Sigmoid colon (tissue), 7 donors: ENCODE results near the gene GGA3. TPM values are rescaled to one million over a fixed set of nuclear protein-coding genes. Genes with fewer than 3 reads are reported as not detected.

Source experiments
- DNase-seq: peaks from one replicate; pipeline ENCODE4 v3.0.0-alpha.2; 2019
- H3K27ac ChIP-seq, 4 donors: fragments of 200-600 bp; sonication (generic); one replicate each; pipeline ENCODE4 v1.5.1; 2016 to 2019; ENCODE audit warnings: mild to moderate bottlenecking in 1 of 4
- H3K27me3 ChIP-seq, 3 donors: fragments of 200-600 bp; sonication (generic); one replicate each; pipeline ENCODE4 v1.5.1; 2019; ENCODE audit warnings: mild to moderate bottlenecking in 1 of 3
- H3K36me3 ChIP-seq, 4 donors: fragments of 200-600 bp; sonication (generic); one replicate each; pipeline ENCODE4 v1.5.1; 2016 to 2019
- H3K4me1 ChIP-seq, 4 donors: fragments of 200-600 bp; sonication (generic); one replicate each; pipeline ENCODE4 v1.5.1; 2017 to 2019
- H3K4me3 ChIP-seq, 4 donors: fragments of 200-600 bp; sonication (generic); one replicate each; pipeline ENCODE4 v1.5.1; 2017 to 2019; ENCODE audit warnings: mild to moderate bottlenecking in 2 of 4, moderate library complexity in 1 of 4
- H3K9me3 ChIP-seq, 4 donors: fragments of 200-600 bp in 3 of 4; sonication (generic) in 3 of 4; one replicate each; pipeline versions ENCODE4 v1.5.1 to v1.6.1; 2013 to 2019
- EP300 ChIP-seq, 4 donors: sonication (generic); formaldehyde crosslinking; IDR thresholded peaks; one replicate each; pipeline ENCODE4 v1.6.1; 2017; ENCODE audit warnings: antibody characterized with exemption in 4 of 4
- POLR2A ChIP-seq, 2 donors: fragments of 450-650 bp; IDR thresholded peaks; one replicate each; pipeline ENCODE4 v1.6.1; 2016; ENCODE audit warnings: antibody characterized with exemption in 2 of 2, mild to moderate bottlenecking in 2 of 2, moderate library complexity in 2 of 2
- POLR2AphosphoS5 ChIP-seq, 4 donors: sonication (generic); formaldehyde crosslinking; IDR thresholded peaks; one replicate each; pipeline ENCODE4 v1.6.1; 2017; ENCODE audit warnings: antibody characterized with exemption in 4 of 4
- WGBS, 2 donors: extraction: QIAGEN DNeasy Blood & Tissue Kit; methylation state at CpG; one replicate each; pipeline ENCODE4 v1.1.7; 2013; 5-methylcytosine and 5-hydroxymethylcytosine counted together
- intact Hi-C: fragments of 100-400 bp; cut with DNase I; formaldehyde crosslinking; loops from one replicate; pipeline ENCODE4 v1.15.1; 2023
- polyA plus RNA-seq, 3 donors: library from polyadenylated mRNA; stranded (reverse); fragments of 200-250 nt; gene quantifications; one replicate each; pipeline ENCODE4 v1.2.3, GENCODE V29; 2013
- total RNA-seq, 4 donors: library from RNA; depleted of rRNA; stranded (reverse); fragments of >200 nt; gene quantifications; one replicate each; pipeline ENCODE4 v1.1.0, GENCODE V29; 2016
- TF ChIP-seq, protein P1 (sequence below), 4 experiments: fragments of 450-650 bp in 3 of 4; fragments of 200-600 bp in 1 of 4; IDR thresholded peaks; one replicate each; pipeline ENCODE4 v1.5.1; 2016 to 2019; ENCODE audit warnings: antibody characterized with exemption in 4 of 4, mild to moderate bottlenecking in 3 of 4, moderate library complexity in 2 of 4
- donor health status: healthy with polysubstance abuse.
- donor health status: Bipolar disorder and iron deficiency.
- donor health status: healthy.

GGA3 gene
- total and polyA plus RNA-seq, 7 donors = 10.2 to 35.8 (median 17.4) TPM

DNA sequence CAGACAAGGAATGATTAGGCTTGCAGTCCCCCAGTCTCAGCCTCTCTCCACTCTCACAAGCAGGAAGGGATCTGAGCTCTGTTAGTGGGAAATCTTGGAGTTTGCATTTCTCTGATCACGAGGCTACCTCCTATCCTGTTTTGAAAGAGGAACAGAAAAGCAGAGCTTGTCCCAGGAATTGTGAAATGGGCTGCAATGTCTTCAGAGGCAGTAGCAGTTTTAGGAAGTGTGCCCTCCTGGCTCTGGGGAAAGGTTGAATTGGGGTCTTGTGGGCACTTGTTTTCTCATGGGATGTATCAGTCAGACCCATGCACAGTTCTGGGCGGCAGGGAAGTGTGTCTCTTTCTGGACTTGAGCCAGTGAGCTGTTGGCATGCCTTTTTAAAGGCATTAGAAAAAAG is 33.1 kb downstream of the GGA3 start:
- Histone ChIP-seq H3K9me3 (no peaks in the 10 kb centered on the region), H3K36me3 (peaks cover 40 to 98% (median 54%) of the 10 kb centered on the region in 4 donors), H3K27me3 (no peaks in the 10 kb centered on the region), H3K4me1 (no peaks in the 10 kb centered on the region), H3K27ac (peak overlapping the region in 3 of 4 donors; percentile 1 to 34 (median 8)), H3K4me3 (no peak overlapping the region)
- DNase-seq = no peak
- TF ChIP-seq POLR2AphosphoS5 (IDR thresholded peaks at IDR 0.05) (peak in 2 of 4 donors; percentile 19 to 29), EP300 (IDR thresholded peaks at IDR 0.05) (no peak)
- intact Hi-C loops = no loop called here
- 60 to 75% methylated on average over 2 of the region's 2 CpGs for WGBS, 2 donors

DNA sequence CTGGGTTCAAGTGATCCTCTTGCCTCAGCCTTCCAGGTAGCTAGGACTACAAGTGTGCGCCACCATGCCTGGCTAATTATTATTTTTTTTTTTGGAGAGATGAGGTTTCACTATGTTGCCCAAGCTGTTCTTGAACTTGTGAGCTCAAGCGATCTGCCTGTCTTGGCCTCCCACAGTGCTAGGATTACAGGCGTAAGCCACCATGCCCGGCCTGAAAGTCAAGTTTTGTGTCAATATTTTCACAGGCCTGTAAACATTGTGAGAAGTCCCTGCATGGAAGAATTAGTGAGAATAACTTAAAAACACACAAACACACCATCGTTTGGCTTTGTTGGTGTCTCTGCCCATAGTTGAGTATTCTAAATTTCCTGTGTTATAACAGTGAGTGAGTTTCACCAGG is 33.7 kb downstream of the GGA3 start:
- H3K4me1 ChIP-seq = no peaks in the 10 kb centered on the region
- intact Hi-C loops = no loop called here
- whole genome bisulfite sequencing, 2 donors = 69 to 85% methylated on average over 5 of the region's 5 CpGs
- TF ChIP-seq POLR2A (IDR thresholded peaks at IDR 0.05) = no peak
- TF ChIP-seq, protein P1, sequence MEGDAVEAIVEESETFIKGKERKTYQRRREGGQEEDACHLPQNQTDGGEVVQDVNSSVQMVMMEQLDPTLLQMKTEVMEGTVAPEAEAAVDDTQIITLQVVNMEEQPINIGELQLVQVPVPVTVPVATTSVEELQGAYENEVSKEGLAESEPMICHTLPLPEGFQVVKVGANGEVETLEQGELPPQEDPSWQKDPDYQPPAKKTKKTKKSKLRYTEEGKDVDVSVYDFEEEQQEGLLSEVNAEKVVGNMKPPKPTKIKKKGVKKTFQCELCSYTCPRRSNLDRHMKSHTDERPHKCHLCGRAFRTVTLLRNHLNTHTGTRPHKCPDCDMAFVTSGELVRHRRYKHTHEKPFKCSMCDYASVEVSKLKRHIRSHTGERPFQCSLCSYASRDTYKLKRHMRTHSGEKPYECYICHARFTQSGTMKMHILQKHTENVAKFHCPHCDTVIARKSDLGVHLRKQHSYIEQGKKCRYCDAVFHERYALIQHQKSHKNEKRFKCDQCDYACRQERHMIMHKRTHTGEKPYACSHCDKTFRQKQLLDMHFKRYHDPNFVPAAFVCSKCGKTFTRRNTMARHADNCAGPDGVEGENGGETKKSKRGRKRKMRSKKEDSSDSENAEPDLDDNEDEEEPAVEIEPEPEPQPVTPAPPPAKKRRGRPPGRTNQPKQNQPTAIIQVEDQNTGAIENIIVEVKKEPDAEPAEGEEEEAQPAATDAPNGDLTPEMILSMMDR (IDR thresholded peaks at IDR 0.05) = no peak
- TF ChIP-seq EP300 (IDR thresholded peaks at IDR 0.05) = no peak
- TF ChIP-seq POLR2AphosphoS5 (IDR thresholded peaks at IDR 0.05) = no peak
- H3K27ac ChIP-seq = peak overlapping the region in 1 of 4 donors; percentile 34
- H3K9me3 ChIP-seq = no peaks in the 10 kb centered on the region
- DNase-seq = no peak
- no peak overlapping the region for H3K4me3 ChIP-seq
- no peaks in the 10 kb centered on the region for H3K27me3 ChIP-seq
- H3K36me3 ChIP-seq = peaks cover 38 to 96% (median 52%) of the 10 kb centered on the region in 4 donors

DNA sequence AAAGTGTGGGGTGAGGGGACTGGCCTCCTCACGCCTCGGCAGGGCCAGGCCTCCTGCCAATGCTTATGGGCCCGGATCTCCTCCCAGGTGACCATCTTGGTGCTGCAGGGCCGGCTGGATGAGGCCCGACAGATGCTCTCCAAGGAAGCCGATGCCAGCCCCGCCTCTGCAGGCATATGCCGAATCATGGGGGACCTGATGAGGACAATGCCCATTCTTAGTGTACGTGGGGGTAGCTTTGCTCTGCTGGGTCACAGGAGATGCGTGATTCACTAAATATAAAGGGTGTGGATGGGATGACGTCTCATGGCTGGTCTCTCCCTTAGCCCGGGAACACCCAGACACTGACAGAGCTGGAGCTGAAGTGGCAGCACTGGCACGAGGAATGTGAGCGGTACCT is 36.4 kb downstream of the GGA3 start:
- Histone ChIP-seq H3K4me1 (no peaks in the 10 kb centered on the region), H3K9me3 (no peaks in the 10 kb centered on the region), H3K27ac (no peak overlapping the region), H3K27me3 (no peaks in the 10 kb centered on the region), H3K4me3 (no peak overlapping the region), H3K36me3 (peaks cover 21 to 95% (median 32%) of the 10 kb centered on the region in 4 donors)
- DNase-seq = no peak
- 87% methylated on average over 14 of the region's 14 CpGs for WGBS, 2 donors
- intact Hi-C loops = no loop called here
- TF ChIP-seq EP300 (IDR thresholded peaks at IDR 0.05) (no peak), POLR2AphosphoS5 (IDR thresholded peaks at IDR 0.05) (no peak), POLR2A (IDR thresholded peaks at IDR 0.05) (no peak)
- TF ChIP-seq, protein P1 (IDR thresholded peaks at IDR 0.05) = no peak

DNA sequence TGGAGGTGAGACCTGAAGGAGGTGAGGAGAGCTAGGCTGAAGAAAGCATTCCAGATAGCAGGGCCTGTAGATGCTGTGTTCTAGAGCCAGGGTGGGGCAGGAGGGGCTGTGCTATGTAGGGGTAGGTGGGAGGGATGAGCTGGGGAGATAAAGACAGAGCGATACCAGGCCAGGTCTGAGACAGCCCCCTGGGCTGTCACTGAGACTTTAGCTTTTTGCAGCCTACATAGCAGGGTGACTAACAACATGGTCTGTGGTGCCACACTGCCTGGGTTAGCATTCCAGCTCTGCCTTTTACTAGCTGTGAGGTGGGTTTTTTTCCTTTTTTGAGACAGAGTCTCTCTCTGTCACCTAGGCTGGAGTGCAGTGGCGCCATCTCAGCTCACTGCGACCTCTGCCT is 41.6 kb downstream of the GGA3 start:
- H3K27ac ChIP-seq = no peak overlapping the region
- no peak for TF ChIP-seq POLR2AphosphoS5 (IDR thresholded peaks at IDR 0.05)
- TF ChIP-seq POLR2A (IDR thresholded peaks at IDR 0.05) = no peak
- H3K4me1 ChIP-seq = no peaks in the 10 kb centered on the region
- no peak overlapping the region for H3K4me3 ChIP-seq
- intact Hi-C loops = no loop called here
- 97 to 98% methylated on average over 3 of the region's 3 CpGs for WGBS, 2 donors
- H3K36me3 ChIP-seq = peaks cover 0 to 96% (median 41%) of the 10 kb centered on the region in 4 donors
- no peaks in the 10 kb centered on the region for H3K27me3 ChIP-seq
- no peak for DNase-seq
- no peaks in the 10 kb centered on the region for H3K9me3 ChIP-seq

DNA sequence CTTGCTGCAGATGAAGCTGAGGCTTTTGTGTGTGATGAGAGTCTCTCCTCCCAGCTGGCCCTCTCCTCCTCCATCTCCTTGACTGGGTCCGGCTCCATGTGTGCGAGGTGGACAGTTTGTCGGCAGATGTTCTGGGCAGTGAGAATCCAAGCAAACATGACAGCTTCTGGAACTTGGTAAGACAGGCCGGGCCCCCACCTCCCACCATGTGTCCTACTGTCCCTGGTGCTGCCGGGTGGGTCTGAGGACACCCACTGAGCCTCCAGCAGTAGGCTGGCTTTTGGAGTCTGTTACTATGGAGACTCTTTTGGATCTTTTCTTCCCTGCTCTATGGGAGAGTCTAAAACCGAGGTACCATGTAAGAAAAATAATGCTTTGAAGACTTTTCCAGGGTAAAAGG is 43.3 kb downstream of the GGA3 start:
- Histone ChIP-seq H3K27me3 (no peaks in the 10 kb centered on the region), H3K36me3 (peaks cover 8 to 96% (median 47%) of the 10 kb centered on the region in 4 donors), H3K9me3 (no peaks in the 10 kb centered on the region), H3K27ac (no peak overlapping the region), H3K4me3 (no peak overlapping the region), H3K4me1 (no peaks in the 10 kb centered on the region)
- DNase-seq = no peak
- TF ChIP-seq EP300 (IDR thresholded peaks at IDR 0.05) (no peak), POLR2AphosphoS5 (IDR thresholded peaks at IDR 0.05) (no peak), POLR2A (IDR thresholded peaks at IDR 0.05) (no peak)
- TF ChIP-seq, protein P1 (IDR thresholded peaks at IDR 0.05) = no peak
- WGBS, 2 donors = 95% methylated on average over 6 of the region's 6 CpGs
- intact Hi-C loops = no loop called here

DNA sequence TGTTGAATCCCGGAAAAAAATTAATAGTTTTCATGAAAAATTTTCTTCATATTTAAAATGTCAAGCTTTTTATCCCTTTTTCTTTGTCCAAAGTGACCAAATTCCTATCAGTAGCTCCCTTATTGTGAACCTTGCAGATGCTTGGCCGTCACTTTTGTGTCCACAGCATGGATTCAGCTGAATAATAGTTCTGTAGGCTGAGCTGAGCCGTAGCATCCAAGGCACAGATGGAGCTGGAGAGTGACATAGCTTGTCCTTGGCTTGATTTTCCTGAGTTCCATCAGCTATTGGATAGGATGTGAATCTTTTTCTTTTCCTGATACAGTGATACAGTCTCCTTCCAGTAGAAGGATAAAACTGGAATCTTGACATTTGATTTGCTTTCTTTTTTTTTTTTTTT is 52.3 kb downstream of the GGA3 start:
- no peaks in the 10 kb centered on the region for H3K27me3 ChIP-seq
- H3K36me3 ChIP-seq = peaks cover 2 to 51% (median 20%) of the 10 kb centered on the region in 4 donors
- intact Hi-C loops = no loop called here
- H3K9me3 ChIP-seq = no peaks in the 10 kb centered on the region
- no peak overlapping the region for H3K4me3 ChIP-seq
- no peak for TF ChIP-seq EP300 (IDR thresholded peaks at IDR 0.05)
- no peak for TF ChIP-seq POLR2A (IDR thresholded peaks at IDR 0.05)
- TF ChIP-seq, protein P1 (IDR thresholded peaks at IDR 0.05) = no peak
- no peak for TF ChIP-seq POLR2AphosphoS5 (IDR thresholded peaks at IDR 0.05)
- no peak for DNase-seq
- no peak overlapping the region for H3K27ac ChIP-seq
- 88 to 90% methylated on average over 3 of the region's 3 CpGs for WGBS, 2 donors
- peaks cover 0 to 27% (median 20%) of the 10 kb centered on the region in 4 donors for H3K4me1 ChIP-seq
